Measurements from ENCODE around the gene HOXA9. TPM values are rescaled to one million over a fixed set of nuclear protein-coding genes. Genes with fewer than 3 reads are reported as not detected.

HOXA9 gene
- total RNA-seq, 1 donor from 2014 or later, result not detected

DNA sequence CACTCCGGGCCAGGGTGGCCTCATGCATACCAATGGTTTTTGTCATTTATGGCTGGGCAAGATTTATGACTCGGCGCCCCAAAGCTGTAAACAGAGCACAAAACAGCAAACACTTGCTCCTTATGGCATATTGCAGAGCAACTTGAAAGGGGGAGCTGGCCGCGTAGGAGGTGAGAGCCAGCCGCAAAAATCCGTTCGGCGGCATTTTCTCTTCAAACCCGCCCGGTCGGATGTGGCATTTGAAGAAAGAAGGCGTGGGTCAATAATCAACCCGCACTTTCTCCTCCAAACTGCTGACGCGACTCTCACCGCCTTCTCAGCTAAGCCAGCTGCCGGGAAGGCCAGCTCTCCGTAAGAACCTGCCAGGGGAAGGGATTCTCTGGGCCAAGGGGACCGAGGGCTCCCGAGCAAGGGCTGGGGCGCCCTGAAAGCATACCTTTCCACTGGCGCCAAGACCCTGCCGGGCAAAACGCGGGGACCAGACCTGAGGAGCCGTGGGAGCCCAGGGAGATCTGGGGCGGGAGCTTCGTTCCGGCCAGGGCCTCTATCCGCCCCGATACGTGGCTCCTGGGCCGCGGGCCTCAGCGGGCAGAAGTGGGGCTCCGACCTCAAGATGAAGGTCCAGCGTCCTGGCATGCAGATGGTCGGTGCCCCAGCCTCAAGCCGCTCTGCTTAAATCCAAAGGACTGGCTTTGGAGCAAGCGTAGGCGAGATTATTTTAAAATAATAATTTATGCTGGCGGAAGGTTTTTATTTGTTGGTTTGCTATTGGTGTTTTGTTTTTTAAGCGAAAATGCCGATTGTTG, 49.9 kb downstream of the HOXA9 start:
- H3K4me2 ChIP-seq (ENCODE audit: low read length), result peak overlapping the region; percentile 82
- Mint-ChIP-seq H3K4me3 (ENCODE audit: unreplicated experiment) (no peak overlapping the region), H3K9me3 (ENCODE audit: unreplicated experiment) (peaks cover 26% of the 10 kb centered on the region), H3K27me3 (ENCODE audit: low read depth, unreplicated experiment) (peaks cover 92% of the 10 kb centered on the region), H3K36me3 (ENCODE audit: low read depth, unreplicated experiment) (no peaks in the 10 kb centered on the region), H3K27ac (ENCODE audit: unreplicated experiment) (no peak overlapping the region), H3K4me1 (ENCODE audit: low read depth, unreplicated experiment) (peaks cover 2% of the 10 kb centered on the region)
- no peak for FAIRE-seq
- DNase-seq (ENCODE audit: low read depth), result peak; percentile 85
- TF ChIP-seq, protein P1, sequence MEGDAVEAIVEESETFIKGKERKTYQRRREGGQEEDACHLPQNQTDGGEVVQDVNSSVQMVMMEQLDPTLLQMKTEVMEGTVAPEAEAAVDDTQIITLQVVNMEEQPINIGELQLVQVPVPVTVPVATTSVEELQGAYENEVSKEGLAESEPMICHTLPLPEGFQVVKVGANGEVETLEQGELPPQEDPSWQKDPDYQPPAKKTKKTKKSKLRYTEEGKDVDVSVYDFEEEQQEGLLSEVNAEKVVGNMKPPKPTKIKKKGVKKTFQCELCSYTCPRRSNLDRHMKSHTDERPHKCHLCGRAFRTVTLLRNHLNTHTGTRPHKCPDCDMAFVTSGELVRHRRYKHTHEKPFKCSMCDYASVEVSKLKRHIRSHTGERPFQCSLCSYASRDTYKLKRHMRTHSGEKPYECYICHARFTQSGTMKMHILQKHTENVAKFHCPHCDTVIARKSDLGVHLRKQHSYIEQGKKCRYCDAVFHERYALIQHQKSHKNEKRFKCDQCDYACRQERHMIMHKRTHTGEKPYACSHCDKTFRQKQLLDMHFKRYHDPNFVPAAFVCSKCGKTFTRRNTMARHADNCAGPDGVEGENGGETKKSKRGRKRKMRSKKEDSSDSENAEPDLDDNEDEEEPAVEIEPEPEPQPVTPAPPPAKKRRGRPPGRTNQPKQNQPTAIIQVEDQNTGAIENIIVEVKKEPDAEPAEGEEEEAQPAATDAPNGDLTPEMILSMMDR (IDR thresholded peaks at IDR 0.05; ENCODE audit: insufficient read depth, low read depth, low read length), result no peak
- peak; percentile 72 for TF ChIP-seq EZH2 (IDR thresholded peaks at IDR 0.05; ENCODE audit: insufficient read depth, low read length)
- H3K36me3 ChIP-seq (ENCODE audit: insufficient read depth, low read length), result no peaks in the 10 kb centered on the region
- H3K27me3 ChIP-seq (ENCODE audit: insufficient read depth, low read length), result peaks cover 60% of the 10 kb centered on the region
- no peaks in the 10 kb centered on the region for H3K9me3 ChIP-seq (ENCODE audit: insufficient read depth, low read depth, low read length)
- H3K4me3 ChIP-seq (ENCODE audit: insufficient read depth, low read depth, low read length), result peak overlapping the region; percentile 69
- H3K9ac ChIP-seq (ENCODE audit: low read length), result peak overlapping the region; percentile 87
- no peaks in the 10 kb centered on the region for H3K4me1 ChIP-seq (ENCODE audit: insufficient read depth, low read length)
- peaks cover 71% of the 10 kb centered on the region for H3K79me2 ChIP-seq (ENCODE audit: insufficient read depth, low read length)
- peak overlapping the region; percentile 83 for H3K27ac ChIP-seq (ENCODE audit: low read depth, low read length)
- peaks cover 4% of the 10 kb centered on the region for H4K20me1 ChIP-seq (ENCODE audit: insufficient read depth, low read length)
- H2AFZ ChIP-seq (ENCODE audit: low read depth, low read length), result no peak overlapping the region

DNA sequence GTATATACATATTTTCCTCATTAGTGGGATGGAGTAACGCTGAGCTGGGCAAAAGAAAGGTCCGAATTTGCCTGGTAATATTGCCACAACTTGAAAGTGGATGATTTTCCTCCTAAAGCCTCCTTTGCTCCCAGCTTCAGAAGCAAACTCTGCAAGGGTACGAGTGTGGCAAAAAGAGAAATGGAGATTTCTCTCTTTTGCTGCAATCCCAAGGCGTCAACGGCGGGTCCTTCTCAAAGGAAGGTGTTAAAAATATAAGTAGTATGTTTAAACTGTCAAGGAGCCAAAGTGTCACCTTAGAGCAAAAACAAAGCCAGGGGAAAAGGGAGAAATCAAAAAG, 50.5 kb downstream of the HOXA9 start:
- FAIRE-seq (no peak), DNase-seq (ENCODE audit: low read depth) (no peak)
- Histone ChIP-seq H3K9ac (ENCODE audit: low read length) (peak overlapping the region; percentile 87), H3K79me2 (ENCODE audit: insufficient read depth, low read length) (peaks cover 70% of the 10 kb centered on the region), H3K4me1 (ENCODE audit: insufficient read depth, low read length) (peaks cover 2% of the 10 kb centered on the region), H3K4me3 (ENCODE audit: insufficient read depth, low read depth, low read length) (peak overlapping the region; percentile 69), H4K20me1 (ENCODE audit: insufficient read depth, low read length) (peaks cover 4% of the 10 kb centered on the region), H2AFZ (ENCODE audit: low read depth, low read length) (no peak overlapping the region), H3K36me3 (ENCODE audit: insufficient read depth, low read length) (no peaks in the 10 kb centered on the region), H3K27me3 (ENCODE audit: insufficient read depth, low read length) (peaks cover 61% of the 10 kb centered on the region), H3K9me3 (ENCODE audit: insufficient read depth, low read depth, low read length) (no peaks in the 10 kb centered on the region), H3K27ac (ENCODE audit: low read depth, low read length) (peak overlapping the region; percentile 83), H3K4me2 (ENCODE audit: low read length) (peak overlapping the region; percentile 82)
- Mint-ChIP-seq H3K9me3 (ENCODE audit: unreplicated experiment) (peaks cover 23% of the 10 kb centered on the region), H3K27ac (ENCODE audit: unreplicated experiment) (no peak overlapping the region), H3K4me1 (ENCODE audit: low read depth, unreplicated experiment) (peaks cover 2% of the 10 kb centered on the region), H3K36me3 (ENCODE audit: low read depth, unreplicated experiment) (peaks cover 2% of the 10 kb centered on the region), H3K27me3 (ENCODE audit: low read depth, unreplicated experiment) (peaks cover 88% of the 10 kb centered on the region), H3K4me3 (ENCODE audit: unreplicated experiment) (no peak overlapping the region)
- TF ChIP-seq, protein P1 (IDR thresholded peaks at IDR 0.05; ENCODE audit: insufficient read depth, low read depth, low read length), result no peak
- TF ChIP-seq EZH2 (IDR thresholded peaks at IDR 0.05; ENCODE audit: insufficient read depth, low read length), result no peak

Measured in astrocyte (in vitro differentiated cells and primary cell).